GM12891 (cell line): ENCODE measurements around the gene NDEL1.

Source experiments
- DNase-seq: peaks from one replicate; pipeline ENCODE4 v3.0.0; 2011; ENCODE audit warnings: low spot score; ENCODE audit not compliant: insufficient read length
- FAIRE-seq: peaks from 2 replicates; lab custom pipeline; 2011; peaks lifted over from hg19 to GRCh38; lab: Jason Lieb, UNC
- PAX5 ChIP-seq: IDR thresholded peaks from 2 replicates; pipeline ENCODE4 v1.6.1; 2011; ENCODE audit warnings: low read length, moderate library complexity, mild to moderate bottlenecking; ENCODE audit not compliant: insufficient read depth, severe bottlenecking
- POLR2A ChIP-seq: IDR thresholded peaks from 2 replicates; pipeline ENCODE4 v1.6.1; 2011; ENCODE audit warnings: low read depth, low read length, control low read depth
- POLR2AphosphoS5 ChIP-seq: IDR thresholded peaks from 2 replicates; pipeline ENCODE4 v1.6.1; 2011; ENCODE audit warnings: low read depth, low read length, control low read depth
- POU2F2 ChIP-seq: IDR thresholded peaks from 2 replicates; pipeline ENCODE4 v1.6.1; 2011; ENCODE audit warnings: low read depth, mild to moderate bottlenecking, control low read depth, low read length, moderate library complexity
- SPI1 ChIP-seq: IDR thresholded peaks from 2 replicates; pipeline ENCODE4 v1.6.1; 2011; ENCODE audit warnings: low read depth, low read length, control low read depth
- TAF1 ChIP-seq: IDR thresholded peaks from 2 replicates; pipeline ENCODE4 v1.6.1; 2011; ENCODE audit warnings: low read depth, low read length, control low read depth

Gene NDEL1

GRCh38 chr17:8451933-8452614, 16.4 kb downstream of the NDEL1 start:
- no peak for DNase-seq
- TF ChIP-seq PAX5 (no peak), SPI1 (no peak)
- FAIRE-seq, result no peak

DNA sequence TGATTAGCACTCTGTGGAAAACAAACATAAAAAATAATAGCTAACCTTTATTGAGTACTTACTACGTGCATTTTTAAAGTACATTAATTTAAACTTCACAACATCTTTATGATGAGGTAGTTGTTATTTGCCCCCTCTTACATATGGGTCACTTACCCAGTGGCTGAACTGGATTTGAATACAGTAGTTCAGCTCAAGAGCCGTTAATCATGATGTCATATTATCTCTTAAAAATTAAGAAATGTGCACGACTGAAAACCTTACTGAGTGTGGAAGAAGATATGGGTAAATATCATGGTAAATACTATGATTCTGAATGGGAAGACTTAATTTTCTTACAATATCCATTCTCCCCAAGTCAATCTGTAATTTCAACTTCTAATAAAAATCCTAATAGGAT, 17.6 kb downstream of the NDEL1 start:
- TF ChIP-seq TAF1 (no peak), POLR2A (no peak), POLR2AphosphoS5 (no peak), PAX5 (no peak), POU2F2 (no peak), SPI1 (no peak)
- FAIRE-seq (no peak), DNase-seq (no peak)

DNA sequence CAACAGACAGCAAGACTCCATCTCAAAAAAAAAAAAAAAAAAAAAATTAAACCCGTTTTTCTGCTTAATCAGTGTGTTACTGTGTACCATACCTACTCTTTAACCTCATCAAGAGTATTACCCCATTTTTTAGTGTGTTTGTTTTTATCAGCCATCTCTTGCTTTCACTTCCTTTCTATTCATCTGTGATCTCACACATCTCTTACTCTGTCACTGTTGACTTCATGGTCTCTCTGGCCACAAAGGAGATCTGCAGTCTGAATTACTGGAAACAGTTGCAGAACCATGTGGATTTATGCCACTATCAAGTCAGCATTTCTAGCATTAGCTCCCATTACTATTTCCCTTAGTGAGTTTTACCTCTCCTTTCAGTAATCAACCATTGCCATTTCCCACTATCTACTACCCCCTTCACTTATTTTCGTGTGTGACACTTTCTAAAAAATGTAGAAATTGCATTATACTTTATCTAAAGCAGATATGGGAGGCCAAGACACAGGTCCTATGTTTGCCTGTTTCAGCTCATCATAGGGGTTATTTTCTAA, 20.1 kb downstream of the NDEL1 start:
- TF ChIP-seq POLR2A, result no peak
- peak; percentile 44 for TF ChIP-seq SPI1
- no peak for TF ChIP-seq POLR2AphosphoS5
- DNase-seq (no peak), FAIRE-seq (no peak)

- TF ChIP-seq POLR2AphosphoS5, result no peak
- no peak for TF ChIP-seq PAX5
- TF ChIP-seq TAF1, result no peak
- TF ChIP-seq POLR2A, result no peak
- no peak for TF ChIP-seq POU2F2
These were observed 22.4 kb downstream of the NDEL1 start for GRCh38 chr17:8458128-8458527.

GRCh38 chr17:8459107-8459506, 23.4 kb downstream of the NDEL1 start:
- no peak for DNase-seq
- no peak for FAIRE-seq
- TF ChIP-seq POLR2AphosphoS5, result no peak
- TF ChIP-seq TAF1, result no peak
- no peak for TF ChIP-seq PAX5
- no peak for TF ChIP-seq POU2F2
- no peak for TF ChIP-seq SPI1

More at GRCh38 chr17:8458128-8458527, 22.4 kb downstream of the NDEL1 start:
- FAIRE-seq (no peak), DNase-seq (no peak)

DNA sequence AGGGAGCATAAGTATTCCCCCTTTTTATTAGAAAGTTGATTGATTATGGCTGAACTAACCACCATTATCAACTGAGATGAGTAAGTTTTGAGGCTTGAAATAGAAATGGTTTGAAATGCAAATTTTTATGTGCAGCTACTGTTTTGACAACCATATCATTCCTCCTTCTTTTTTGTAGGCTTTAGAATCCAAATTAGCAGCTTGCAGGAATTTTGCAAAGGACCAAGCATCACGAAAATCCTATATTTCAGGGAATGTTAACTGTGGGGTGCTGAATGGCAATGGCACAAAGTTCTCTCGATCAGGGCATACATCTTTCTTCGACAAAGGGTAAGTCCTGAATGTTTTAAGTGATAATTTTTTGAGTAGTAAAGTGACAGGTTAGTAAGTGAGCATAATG, 24.1 kb downstream of the NDEL1 start:
- no peak for DNase-seq
- FAIRE-seq, result no peak
- TF ChIP-seq POLR2AphosphoS5 (no peak), SPI1 (no peak), POU2F2 (no peak), TAF1 (no peak), PAX5 (no peak), POLR2A (no peak)

GRCh38 chr17:8462564-8462963, 26.9 kb downstream of the NDEL1 start:
- FAIRE-seq (no peak), DNase-seq (no peak)
- TF ChIP-seq PAX5 (no peak), TAF1 (no peak), POLR2A (no peak), POLR2AphosphoS5 (no peak), POU2F2 (no peak), SPI1 (no peak)

- FAIRE-seq, result no peak
- no peak for DNase-seq
- TF ChIP-seq POU2F2 (no peak), TAF1 (no peak), PAX5 (no peak), POLR2A (no peak), SPI1 (no peak), POLR2AphosphoS5 (no peak)
These were observed 27.4 kb downstream of the NDEL1 start for GRCh38 chr17:8463099-8463498.

- FAIRE-seq (no peak), DNase-seq (no peak)
- TF ChIP-seq POLR2A (no peak), PAX5 (no peak), POU2F2 (no peak), TAF1 (no peak), SPI1 (no peak), POLR2AphosphoS5 (no peak)
These were observed 29.3 kb downstream of the NDEL1 start for GRCh38 chr17:8464941-8465340.

DNA sequence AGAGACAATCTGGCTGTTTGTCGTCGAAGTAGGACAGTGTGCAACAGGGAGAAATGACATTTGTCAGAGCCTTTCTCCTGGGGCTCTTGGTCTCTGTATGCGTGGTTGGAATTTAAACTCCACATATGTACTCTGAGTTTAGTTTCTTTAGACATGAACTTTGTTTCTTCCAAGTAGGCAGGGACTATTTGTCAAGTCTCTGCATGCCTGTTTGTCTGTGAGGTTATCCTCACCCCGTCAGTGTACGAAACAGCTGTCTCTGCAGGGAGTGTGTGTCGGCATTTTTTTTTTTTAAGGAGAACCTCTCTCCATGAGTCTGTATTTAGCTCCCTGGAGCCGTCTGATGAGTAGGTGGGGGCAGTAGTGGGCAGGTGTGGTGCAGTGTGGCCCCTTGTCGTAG, 29.7 kb downstream of the NDEL1 start:
- TF ChIP-seq POU2F2 (no peak), TAF1 (no peak), POLR2A (no peak), POLR2AphosphoS5 (no peak), SPI1 (no peak), PAX5 (no peak)
- FAIRE-seq (no peak), DNase-seq (no peak)
